HG03342 (cell line): Measurements from ENCODE around the gene CDC42BPB.

ENCODE experiments used
- ATAC-seq: cut with Tn5 transposase; IDR thresholded peaks from one replicate; pipeline ENCODE4 v1.9.1; 2021; ENCODE audit warnings: mild to moderate bottlenecking, moderate library complexity; ENCODE audit not compliant: unreplicated experiment

Gene CDC42BPB

DNA sequence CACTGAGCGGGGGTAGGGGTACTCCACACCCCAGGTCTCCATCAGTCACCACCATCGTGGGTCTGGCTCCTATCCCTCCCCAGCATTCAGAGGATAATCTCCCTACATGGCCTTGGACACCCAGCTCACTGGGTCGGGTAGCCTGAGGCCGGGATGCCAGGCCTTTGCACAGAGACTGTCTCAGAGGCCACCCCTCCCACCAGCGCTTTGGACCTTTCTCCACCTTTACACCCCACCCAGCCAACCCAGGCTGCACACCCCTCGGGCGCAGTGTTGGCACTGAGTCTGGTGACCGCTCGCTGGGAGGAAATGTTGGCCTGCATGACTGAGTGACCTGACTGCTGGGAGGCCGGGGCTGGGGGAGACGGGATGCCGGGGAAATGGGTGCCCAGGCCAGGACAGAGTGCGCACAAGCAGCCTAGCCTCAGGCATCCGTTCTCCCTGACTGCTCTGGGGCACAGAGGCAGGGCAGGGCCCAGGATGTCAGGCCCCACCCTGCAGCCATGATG, 16.1 kb upstream of the CDC42BPB start:
- ATAC-seq, result no peak

DNA sequence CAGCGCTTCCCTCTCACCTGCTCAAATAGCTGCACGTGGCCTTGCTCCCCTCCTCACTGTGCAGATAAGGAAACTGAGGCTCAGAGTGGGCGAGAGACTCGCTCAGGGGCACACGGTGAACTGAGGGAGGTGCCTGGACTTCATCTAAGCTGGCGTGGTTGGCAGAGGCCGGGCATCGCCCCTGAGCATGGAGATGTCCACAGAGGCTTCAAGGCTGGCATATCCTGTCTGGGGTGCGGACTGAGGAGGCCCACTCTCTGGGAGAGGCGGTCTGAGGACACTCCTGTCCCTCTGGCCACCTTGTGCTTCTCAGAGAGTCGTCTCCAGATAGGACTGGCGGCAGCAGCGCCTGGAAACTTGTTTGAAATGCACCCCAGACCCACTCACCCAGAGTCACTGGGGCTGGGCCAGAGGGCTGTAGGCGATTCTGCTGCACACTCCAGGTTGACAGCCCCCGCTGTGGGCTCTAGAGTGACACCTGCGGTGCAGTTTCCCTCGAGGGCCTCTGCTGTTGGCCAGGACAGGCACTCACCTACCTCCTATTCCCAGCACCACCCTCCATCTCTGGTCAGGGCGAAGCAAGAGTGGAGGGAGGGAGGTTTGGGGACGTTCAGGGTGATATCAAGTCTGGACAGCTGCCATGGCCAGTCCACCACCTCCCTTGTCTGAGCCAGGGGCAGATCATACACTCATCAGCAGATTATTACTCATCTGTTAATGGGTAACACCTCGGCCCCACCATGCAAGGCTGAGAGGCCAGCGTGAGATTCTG, 15.4 kb upstream of the CDC42BPB start:
- no peak for ATAC-seq

DNA sequence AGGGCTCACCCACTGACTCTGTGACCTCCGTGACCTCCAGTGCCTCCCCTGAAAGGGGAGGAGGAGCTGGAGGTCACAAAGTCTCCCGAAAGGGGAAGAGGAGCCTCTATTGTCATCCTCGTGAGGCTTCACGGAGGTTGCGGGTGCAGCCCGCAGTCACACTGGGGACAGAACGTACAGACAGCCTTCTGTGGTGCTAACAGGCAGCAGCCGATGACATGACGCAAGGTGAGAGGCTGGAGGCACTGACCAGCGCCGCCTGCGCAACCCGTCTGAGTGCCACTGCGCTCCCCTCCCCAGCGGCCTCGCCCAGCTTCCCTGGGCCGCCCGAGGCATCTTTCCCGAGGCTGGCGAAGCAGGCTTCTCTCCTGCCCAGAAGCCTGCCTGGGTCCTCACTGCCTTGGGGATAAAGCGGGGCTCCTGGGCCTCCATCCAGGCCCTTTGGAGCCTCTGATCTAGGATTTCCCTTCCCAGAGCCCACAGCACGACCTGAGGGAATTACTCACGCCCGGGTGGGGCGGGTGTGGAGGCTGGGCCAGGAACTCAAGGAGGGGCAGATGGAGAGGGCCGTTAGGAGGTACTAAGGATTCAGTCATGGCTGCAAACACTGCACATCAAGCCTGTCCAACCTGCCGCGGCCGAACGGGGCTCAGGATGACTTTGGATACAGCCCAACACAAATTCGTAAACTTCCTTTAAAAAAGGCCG, 14.3 kb upstream of the CDC42BPB start:
- no peak for ATAC-seq

GRCh38 chr14:103070971-103071542, 13.7 kb upstream of the CDC42BPB start:
- ATAC-seq, result no peak

DNA sequence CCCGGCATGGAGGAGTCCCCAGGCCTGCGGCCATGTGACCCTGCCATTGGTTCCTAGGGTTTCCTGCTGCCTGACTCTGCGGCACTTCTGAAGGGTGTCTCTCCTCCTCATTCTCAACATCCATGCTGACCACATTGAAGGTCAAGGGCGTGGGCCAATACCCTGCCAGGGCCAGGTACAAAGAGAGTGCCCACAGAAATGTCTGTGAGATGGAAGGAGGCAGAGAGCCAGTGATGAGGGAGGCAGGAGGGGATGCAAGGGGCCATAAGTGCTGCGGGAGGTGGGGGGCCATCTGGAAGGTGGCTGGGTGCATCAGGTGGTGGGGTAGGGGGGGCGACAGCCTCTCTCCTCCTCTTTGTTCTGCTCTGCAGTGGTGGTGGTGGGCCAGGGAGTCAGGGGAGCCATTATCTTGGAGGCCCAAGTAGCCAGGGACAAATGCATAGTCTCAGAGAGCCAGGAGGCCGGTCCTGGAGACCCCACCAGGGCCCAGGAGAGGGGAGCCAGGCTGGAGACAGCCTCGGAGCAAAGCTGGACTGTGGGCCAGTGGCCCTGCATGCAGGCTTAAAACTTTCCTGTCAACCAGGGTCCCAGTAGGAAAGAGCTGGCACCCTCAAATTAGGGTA, 13.0 kb upstream of the CDC42BPB start:
- no peak for ATAC-seq

DNA sequence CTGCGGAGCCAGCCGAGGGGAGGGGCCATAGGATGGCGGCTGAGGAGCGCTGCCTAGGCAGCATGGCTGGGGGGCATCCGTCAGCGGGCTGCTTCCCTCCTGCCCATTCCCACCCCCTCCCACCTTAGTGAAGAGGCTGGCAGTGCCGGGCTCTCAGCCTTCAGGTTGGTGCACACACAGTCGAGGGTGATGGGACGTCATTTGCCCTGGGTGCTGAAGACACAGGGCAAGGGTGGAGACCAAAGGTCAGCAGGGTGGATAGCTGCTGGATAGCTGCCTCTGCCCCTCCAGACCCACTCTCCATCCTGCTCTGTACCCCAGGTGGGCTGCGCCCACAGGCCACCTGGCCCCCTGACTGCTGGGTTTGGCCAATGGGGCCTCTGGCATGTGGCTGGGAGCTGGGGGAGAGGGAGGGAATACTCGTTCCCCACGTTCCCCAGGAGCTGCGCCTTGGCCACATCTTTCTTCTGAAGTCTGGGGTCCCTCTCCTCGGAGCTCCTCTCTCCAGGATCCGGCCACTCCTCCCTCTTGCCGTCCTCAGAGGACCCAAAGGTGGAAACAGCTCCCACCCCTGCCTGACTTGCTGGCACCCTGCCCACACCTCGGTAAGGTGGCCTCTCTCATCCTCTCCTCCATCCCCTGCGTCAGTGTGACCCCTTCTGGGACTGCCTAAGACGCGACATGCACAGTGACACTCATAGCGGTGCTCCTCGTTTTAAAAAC, 11.2 kb upstream of the CDC42BPB start:
- ATAC-seq, result no peak

- no peak for ATAC-seq
Observed at GRCh38 chr14:103067231-103067954, 10.0 kb upstream of the CDC42BPB start.

DNA sequence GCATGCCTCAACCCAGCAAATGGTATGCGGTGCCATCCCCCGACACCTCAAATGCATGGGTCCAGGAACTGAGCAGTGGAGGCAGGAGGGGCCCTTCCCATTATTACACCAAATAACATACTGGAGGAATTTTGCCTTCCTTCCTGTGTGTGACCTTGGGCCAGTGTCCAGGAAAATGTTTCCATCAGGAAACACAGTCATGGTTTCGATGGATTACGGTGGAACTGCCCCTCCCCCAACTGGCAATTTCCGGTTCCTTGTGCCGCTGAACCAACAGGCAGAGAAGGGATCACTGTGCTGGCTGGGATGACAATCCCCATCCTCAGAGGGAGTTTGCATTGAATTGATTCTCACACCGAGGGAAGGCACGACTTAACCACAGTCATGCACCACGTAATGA, 9.1 kb upstream of the CDC42BPB start:
- no peak for ATAC-seq

GRCh38 chr14:103065861-103066260, 8.5 kb upstream of the CDC42BPB start:
- no peak for ATAC-seq

GRCh38 chr14:103064978-103065377, 7.6 kb upstream of the CDC42BPB start:
- no peak for ATAC-seq

- ATAC-seq, result no peak
Observed at GRCh38 chr14:103064436-103064835, 7.1 kb upstream of the CDC42BPB start.

GRCh38 chr14:103061482-103061976, 4.2 kb upstream of the CDC42BPB start:
- no peak for ATAC-seq

DNA sequence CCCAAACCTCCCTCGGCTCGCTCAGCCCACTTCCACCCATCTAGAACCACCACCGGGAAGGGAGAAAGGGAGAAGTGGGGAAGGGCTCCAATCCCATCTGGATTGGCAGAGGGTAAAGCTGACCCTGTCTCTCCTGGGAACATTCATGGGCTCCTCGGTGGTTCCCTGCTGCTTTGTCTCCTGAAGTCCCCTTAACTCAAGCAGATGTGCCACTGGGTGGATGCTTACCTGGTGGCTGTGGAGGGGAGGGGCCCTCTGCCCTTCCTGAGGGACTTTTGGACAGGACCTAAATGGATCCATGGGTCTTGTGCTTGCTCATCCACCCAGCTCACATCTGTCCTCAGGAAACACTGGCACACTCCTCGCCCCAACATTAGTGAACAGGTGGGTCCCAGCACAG, 2.2 kb upstream of the CDC42BPB start:
- no peak for ATAC-seq

DNA sequence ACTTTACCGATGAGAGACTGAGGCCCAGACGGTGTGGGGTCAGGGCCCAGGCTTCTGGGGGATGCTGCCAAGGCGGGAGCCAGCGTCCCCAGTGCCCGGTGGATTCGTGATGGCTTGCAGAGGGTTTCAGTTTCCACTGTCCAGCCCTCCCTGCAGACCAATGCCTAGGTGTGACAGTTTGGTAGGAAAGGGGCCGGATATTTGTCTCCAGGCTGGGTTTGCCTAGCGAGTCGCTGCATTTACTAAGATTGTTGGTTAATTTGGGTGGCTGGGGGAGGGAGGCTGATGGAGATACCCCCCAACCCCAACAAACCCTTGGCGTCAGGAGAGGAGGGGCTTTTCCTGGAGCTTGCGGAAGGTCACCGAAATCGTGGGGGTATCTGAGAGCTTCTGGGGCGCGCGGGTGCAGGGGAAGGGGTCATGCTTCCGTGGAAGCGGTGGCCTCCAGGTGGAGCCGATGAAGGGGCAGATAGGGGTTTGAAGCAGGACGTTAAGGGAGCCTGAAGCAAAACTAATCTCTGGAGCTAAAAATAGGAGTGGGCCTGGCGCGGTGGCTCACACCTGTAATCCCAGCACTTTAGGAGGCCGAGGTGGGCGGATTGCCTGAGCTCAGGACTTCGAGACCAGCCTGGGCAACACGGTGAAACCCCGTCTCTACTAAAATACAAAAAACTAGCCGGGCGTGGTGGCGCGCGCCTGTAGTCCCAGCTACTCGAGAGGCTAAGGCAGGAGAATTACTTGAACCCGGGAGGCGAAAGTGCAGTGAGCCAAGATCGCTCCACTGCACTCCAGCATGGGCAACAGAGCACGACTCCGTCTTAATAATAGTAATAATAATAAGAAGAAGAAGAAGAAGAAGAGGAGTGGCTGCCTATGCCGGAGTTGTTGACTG, 1.1 kb upstream of the CDC42BPB start:
- ATAC-seq, result no peak

DNA sequence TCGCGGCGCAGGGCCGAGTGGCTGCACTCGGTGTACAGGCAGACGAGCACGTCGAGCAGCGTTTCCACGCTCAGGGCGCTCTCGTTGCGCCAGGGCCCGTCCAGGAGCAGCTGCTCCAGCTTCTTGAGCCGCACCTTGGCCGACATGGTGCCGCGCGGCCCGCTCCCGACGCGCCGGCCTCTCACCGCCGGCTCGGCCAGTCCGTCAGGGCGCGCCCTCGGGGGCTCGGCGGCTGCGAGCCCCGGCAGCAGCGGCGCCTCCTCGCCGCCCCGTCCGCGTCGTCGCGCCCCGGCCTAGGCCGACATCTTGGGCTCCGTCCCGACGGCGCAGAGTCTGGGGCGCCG, 349 bp downstream of the CDC42BPB start:
- ATAC-seq, result no peak

GRCh38 chr14:103056322-103057027, 874 bp downstream of the CDC42BPB start:
- ATAC-seq, result peak; percentile 4

- ATAC-seq, result no peak
Observed at GRCh38 chr14:103055695-103056094, 1.7 kb downstream of the CDC42BPB start.

GRCh38 chr14:103052407-103052806, 4.9 kb downstream of the CDC42BPB start:
- no peak for ATAC-seq
